ENCODE data around the gene ARID1B.
"Not testable (repeated sequence)": the region's sequence is repeated elsewhere in the genome, so short reads cannot be mapped to it uniquely, and the experiment has no call there.

Gene ARID1B

GRCh38 chr6:156942266-156942665, 165.1 kb downstream of the ARID1B start:
- TF ChIP-seq CTCF (IDR thresholded peaks at IDR 0.05; ENCODE audit: low read depth, low read length) = 0 out of 2 replicates have a peak, but pooled peaks have one; percentile 6
- Histone ChIP-seq H3K27me3 (no peaks in the 10 kb centered on the region), H3K9me3 (no peaks in the 10 kb centered on the region), H3K4me1 (peaks cover 10% of the 10 kb centered on the region), H3K36me3 (no peaks in the 10 kb centered on the region), H3K4me3 (ENCODE audit: low read depth, low read length) (no peak overlapping the region)
- DNase-seq = no peak

- peaks cover 10% of the 10 kb centered on the region for H3K4me1 ChIP-seq
- no peaks in the 10 kb centered on the region for H3K36me3 ChIP-seq
- H3K4me3 ChIP-seq (ENCODE audit: low read depth, low read length) = no peak overlapping the region
- TF ChIP-seq CTCF (IDR thresholded peaks at IDR 0.05; ENCODE audit: low read depth, low read length) = no peak; the same call in 1 of the 2 replicates
- H3K27me3 ChIP-seq = no peaks in the 10 kb centered on the region
- no peaks in the 10 kb centered on the region for H3K9me3 ChIP-seq
- no peak for DNase-seq
Measured at GRCh38 chr6:156943166-156943565, 166.0 kb downstream of the ARID1B start.

- TF ChIP-seq CTCF (IDR thresholded peaks at IDR 0.05; ENCODE audit: low read depth, low read length) = no peak
- Histone ChIP-seq H3K36me3 (no peaks in the 10 kb centered on the region), H3K4me1 (peaks cover 10% of the 10 kb centered on the region), H3K9me3 (no peaks in the 10 kb centered on the region), H3K4me3 (ENCODE audit: low read depth, low read length) (no peak overlapping the region), H3K27me3 (no peaks in the 10 kb centered on the region)
- no peak for DNase-seq
Measured at GRCh38 chr6:156943816-156944215, 166.6 kb downstream of the ARID1B start.

- no peak for DNase-seq
- H3K27me3 ChIP-seq = no peaks in the 10 kb centered on the region
- no peak overlapping the region for H3K4me3 ChIP-seq (ENCODE audit: low read depth, low read length)
- H3K9me3 ChIP-seq = no peaks in the 10 kb centered on the region
- no peaks in the 10 kb centered on the region for H3K36me3 ChIP-seq
- TF ChIP-seq CTCF (IDR thresholded peaks at IDR 0.05; ENCODE audit: low read depth, low read length) = no peak
- H3K4me1 ChIP-seq = peaks cover 10% of the 10 kb centered on the region
Measured at GRCh38 chr6:156944412-156944811, 167.2 kb downstream of the ARID1B start.

GRCh38 chr6:156945789-156946172, 168.6 kb downstream of the ARID1B start:
- not testable (repeated sequence) for H3K4me1 ChIP-seq, DNase-seq

GRCh38 chr6:156946370-156946936, 169.3 kb downstream of the ARID1B start:
- Histone ChIP-seq H3K27me3 (no peaks in the 10 kb centered on the region), H3K36me3 (no peaks in the 10 kb centered on the region), H3K4me1 (peaks cover 1% of the 10 kb centered on the region), H3K4me3 (ENCODE audit: low read depth, low read length) (no peak overlapping the region), H3K9me3 (no peaks in the 10 kb centered on the region)
- TF ChIP-seq CTCF (IDR thresholded peaks at IDR 0.05; ENCODE audit: low read depth, low read length) = no peak
- no peak for DNase-seq

More at GRCh38 chr6:156945789-156946172, 168.6 kb downstream of the ARID1B start:
- H3K4me3 ChIP-seq (ENCODE audit: low read depth, low read length); H3K27me3 ChIP-seq; H3K9me3 ChIP-seq; H3K36me3 ChIP-seq: not testable (repeated sequence)
